Right atrium auricular region (tissue), 2 donors: Measurements from ENCODE around the gene MYH11. TPM values are rescaled to one million over a fixed set of nuclear protein-coding genes. Genes with fewer than 3 reads are reported as not detected.
"Not testable (repeated sequence)": the region's sequence is repeated elsewhere in the genome, so short reads cannot be mapped to it uniquely, and the experiment has no call there.

Experiments
- DNase-seq: peaks from one replicate; pipeline ENCODE4 v3.0.0-alpha.2; 2019; ENCODE audit warnings: low spot score
- H3K27ac ChIP-seq, 2 donors: fragments of 200-600 bp; sonication (generic); 1 replicate in 1 of 2; 2 replicates in 1 of 2; pipeline ENCODE4 v1.5.1; 2016 to 2019
- H3K27me3 ChIP-seq, 2 donors: fragments of 200-600 bp; sonication (generic); one replicate each; pipeline versions ENCODE4 v1.5.1 to v1.6.0; 2017 to 2019
- H3K36me3 ChIP-seq: fragments of 200-600 bp; sonication (generic); one replicate; pipeline ENCODE4 v1.5.1; 2016
- H3K4me1 ChIP-seq, 2 donors: fragments of 200-600 bp; sonication (generic); one replicate each; pipeline versions ENCODE4 v1.5.1 to v1.6.0; 2017 to 2019
- H3K4me3 ChIP-seq, 2 donors: fragments of 200-600 bp; sonication (generic); 1 replicate in 1 of 2; 2 replicates in 1 of 2; pipeline ENCODE4 v1.5.1; 2017 to 2019; ENCODE audit warnings: mild to moderate bottlenecking in 1 of 2, moderate library complexity in 1 of 2
- H3K9me3 ChIP-seq, 2 donors: fragments of 200-600 bp; sonication (generic); one replicate each; pipeline ENCODE4 v1.5.1; 2019
- total RNA-seq, 2 donors: library from RNA; depleted of rRNA; stranded (reverse); fragments of >200 nt; gene quantifications; one replicate each; pipeline ENCODE4 v1.1.0, GENCODE V29; 2016
- TF ChIP-seq, protein P1 (sequence below), 2 donors: fragments of 200-600 bp; sonication (generic); IDR thresholded peaks; one replicate each; pipeline ENCODE4 v1.5.1; 2019; ENCODE audit warnings: antibody characterized with exemption in 2 of 2

Gene MYH11
- total RNA-seq, 2 donors from 2014 or later, result 60.8 to 89.0 TPM

DNA sequence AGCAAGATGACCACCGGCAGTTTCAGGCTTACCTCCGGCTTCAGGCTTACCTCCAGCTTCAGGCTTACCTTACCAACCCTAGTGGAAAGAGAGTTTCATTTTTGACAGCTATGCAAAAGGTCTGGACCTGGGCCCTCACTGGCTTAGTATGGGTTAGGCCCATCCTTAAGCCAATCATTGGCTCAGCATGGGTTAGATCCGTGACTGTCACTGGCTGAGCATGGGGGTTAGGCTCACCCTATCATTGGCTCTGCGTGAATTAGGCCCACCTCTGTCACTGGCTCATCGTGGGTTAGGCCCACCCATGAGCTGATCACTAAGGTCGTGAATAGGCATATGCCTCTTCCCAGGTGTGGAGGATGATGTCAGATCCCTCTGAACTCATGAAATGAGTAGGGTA is 198.7 kb downstream of the MYH11 start:
- H3K36me3 ChIP-seq, result no peaks in the 10 kb centered on the region
- no peaks in the 10 kb centered on the region for H3K9me3 ChIP-seq
- H3K27me3 ChIP-seq, result no peaks in the 10 kb centered on the region
- DNase-seq, result no peak
- H3K4me3 ChIP-seq, result no peak overlapping the region
- no peak overlapping the region for H3K27ac ChIP-seq
- TF ChIP-seq, protein P1, sequence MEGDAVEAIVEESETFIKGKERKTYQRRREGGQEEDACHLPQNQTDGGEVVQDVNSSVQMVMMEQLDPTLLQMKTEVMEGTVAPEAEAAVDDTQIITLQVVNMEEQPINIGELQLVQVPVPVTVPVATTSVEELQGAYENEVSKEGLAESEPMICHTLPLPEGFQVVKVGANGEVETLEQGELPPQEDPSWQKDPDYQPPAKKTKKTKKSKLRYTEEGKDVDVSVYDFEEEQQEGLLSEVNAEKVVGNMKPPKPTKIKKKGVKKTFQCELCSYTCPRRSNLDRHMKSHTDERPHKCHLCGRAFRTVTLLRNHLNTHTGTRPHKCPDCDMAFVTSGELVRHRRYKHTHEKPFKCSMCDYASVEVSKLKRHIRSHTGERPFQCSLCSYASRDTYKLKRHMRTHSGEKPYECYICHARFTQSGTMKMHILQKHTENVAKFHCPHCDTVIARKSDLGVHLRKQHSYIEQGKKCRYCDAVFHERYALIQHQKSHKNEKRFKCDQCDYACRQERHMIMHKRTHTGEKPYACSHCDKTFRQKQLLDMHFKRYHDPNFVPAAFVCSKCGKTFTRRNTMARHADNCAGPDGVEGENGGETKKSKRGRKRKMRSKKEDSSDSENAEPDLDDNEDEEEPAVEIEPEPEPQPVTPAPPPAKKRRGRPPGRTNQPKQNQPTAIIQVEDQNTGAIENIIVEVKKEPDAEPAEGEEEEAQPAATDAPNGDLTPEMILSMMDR (IDR thresholded peaks at IDR 0.05), result no peak
- peaks cover 0 to 28% of the 10 kb centered on the region in 2 donors for H3K4me1 ChIP-seq

DNA sequence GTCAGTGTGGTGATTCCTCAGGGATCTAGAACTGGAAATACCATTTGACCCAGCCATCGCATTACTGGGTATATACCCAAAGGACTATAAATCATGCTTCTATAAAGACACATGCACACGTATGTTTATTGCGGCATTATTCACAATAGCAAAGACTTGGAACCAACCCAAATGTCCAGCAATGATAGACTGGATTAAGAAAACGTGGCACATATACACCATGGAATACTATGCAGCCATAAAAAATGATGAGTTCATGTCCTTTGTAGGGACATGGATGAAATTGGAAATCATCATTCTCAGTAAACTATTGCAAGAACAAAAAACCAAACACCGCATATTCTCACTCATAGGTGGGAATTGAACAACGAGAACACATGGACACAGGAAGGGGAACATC is 201.3 kb downstream of the MYH11 start:
- not testable (repeated sequence) for H3K4me3 ChIP-seq, H3K27me3 ChIP-seq, H3K9me3 ChIP-seq, H3K36me3 ChIP-seq, DNase-seq, H3K27ac ChIP-seq
- H3K4me1 ChIP-seq, result peaks cover 0 to 50% of the 10 kb centered on the region in 2 donors

- Histone ChIP-seq H3K9me3 (no peaks in the 10 kb centered on the region), H3K4me1 (peaks cover 0 to 44% of the 10 kb centered on the region in 2 donors), H3K27ac (no peak overlapping the region), H3K36me3 (no peaks in the 10 kb centered on the region), H3K27me3 (no peaks in the 10 kb centered on the region), H3K4me3 (no peak overlapping the region)
- no peak for DNase-seq
- TF ChIP-seq, protein P1 (IDR thresholded peaks at IDR 0.05), result no peak
Observed at GRCh38 chr16:15654591-15654990, 202.2 kb downstream of the MYH11 start.

GRCh38 chr16:15653227-15653626 is 203.6 kb downstream of the MYH11 start:
- Histone ChIP-seq H3K36me3 (no peaks in the 10 kb centered on the region), H3K9me3 (no peaks in the 10 kb centered on the region), H3K27ac (peak overlapping the region in 1 of 2 donors; percentile 19), H3K4me1 (peaks cover 0 to 40% of the 10 kb centered on the region in 2 donors), H3K4me3 (no peak overlapping the region), H3K27me3 (no peaks in the 10 kb centered on the region)
- DNase-seq, result no peak
- TF ChIP-seq, protein P1 (IDR thresholded peaks at IDR 0.05), result no peak

Other genes starting within 250 kb of the MYH11 start
- 10 to 100 TPM; 17.1 to 24.8 TPM for gene MARF1, start 213.9 kb downstream of the MYH11 start, total RNA-seq
- gene NDE1, start 206.8 kb downstream of the MYH11 start, total RNA-seq, result 10 to 100 TPM; 12.5 to 18.6 TPM
- gene CEP20, start 31.6 kb upstream of the MYH11 start, total RNA-seq, result 10 to 100 TPM; 20.1 to 35.9 TPM
- gene ABCC1, start 92.6 kb upstream of the MYH11 start, total RNA-seq, result 10 to 100 TPM; 15.2 to 27.5 TPM